ENCODE data around the gene ESR1.

DNA sequence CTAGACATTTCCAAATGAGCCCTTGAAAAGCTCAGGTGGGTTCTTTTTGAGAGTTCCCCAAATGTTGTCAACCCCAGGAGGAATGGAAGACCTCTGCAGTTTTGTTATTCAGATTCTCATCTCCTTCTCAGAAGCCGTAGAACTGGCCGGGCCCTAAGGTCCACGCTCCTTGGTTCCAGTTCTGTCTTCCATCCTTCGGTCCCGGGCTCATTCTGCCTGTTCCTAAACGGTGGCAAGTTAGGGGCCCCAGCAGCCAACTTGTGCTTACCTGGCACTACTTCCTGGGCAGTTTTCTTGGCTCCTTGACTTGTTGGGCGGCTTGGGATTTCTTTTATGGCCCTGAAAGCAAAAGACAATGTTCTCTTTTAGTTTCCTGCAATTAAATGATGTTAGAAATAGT, 6.4 kb downstream of the ESR1 start:
- TF ChIP-seq, protein P1, sequence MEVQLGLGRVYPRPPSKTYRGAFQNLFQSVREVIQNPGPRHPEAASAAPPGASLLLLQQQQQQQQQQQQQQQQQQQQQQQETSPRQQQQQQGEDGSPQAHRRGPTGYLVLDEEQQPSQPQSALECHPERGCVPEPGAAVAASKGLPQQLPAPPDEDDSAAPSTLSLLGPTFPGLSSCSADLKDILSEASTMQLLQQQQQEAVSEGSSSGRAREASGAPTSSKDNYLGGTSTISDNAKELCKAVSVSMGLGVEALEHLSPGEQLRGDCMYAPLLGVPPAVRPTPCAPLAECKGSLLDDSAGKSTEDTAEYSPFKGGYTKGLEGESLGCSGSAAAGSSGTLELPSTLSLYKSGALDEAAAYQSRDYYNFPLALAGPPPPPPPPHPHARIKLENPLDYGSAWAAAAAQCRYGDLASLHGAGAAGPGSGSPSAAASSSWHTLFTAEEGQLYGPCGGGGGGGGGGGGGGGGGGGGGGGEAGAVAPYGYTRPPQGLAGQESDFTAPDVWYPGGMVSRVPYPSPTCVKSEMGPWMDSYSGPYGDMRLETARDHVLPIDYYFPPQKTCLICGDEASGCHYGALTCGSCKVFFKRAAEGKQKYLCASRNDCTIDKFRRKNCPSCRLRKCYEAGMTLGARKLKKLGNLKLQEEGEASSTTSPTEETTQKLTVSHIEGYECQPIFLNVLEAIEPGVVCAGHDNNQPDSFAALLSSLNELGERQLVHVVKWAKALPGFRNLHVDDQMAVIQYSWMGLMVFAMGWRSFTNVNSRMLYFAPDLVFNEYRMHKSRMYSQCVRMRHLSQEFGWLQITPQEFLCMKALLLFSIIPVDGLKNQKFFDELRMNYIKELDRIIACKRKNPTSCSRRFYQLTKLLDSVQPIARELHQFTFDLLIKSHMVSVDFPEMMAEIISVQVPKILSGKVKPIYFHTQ (CRISPR knock-in tag; IDR thresholded peaks at IDR 0.05) = no peak
- TF ChIP-seq, protein P2, sequence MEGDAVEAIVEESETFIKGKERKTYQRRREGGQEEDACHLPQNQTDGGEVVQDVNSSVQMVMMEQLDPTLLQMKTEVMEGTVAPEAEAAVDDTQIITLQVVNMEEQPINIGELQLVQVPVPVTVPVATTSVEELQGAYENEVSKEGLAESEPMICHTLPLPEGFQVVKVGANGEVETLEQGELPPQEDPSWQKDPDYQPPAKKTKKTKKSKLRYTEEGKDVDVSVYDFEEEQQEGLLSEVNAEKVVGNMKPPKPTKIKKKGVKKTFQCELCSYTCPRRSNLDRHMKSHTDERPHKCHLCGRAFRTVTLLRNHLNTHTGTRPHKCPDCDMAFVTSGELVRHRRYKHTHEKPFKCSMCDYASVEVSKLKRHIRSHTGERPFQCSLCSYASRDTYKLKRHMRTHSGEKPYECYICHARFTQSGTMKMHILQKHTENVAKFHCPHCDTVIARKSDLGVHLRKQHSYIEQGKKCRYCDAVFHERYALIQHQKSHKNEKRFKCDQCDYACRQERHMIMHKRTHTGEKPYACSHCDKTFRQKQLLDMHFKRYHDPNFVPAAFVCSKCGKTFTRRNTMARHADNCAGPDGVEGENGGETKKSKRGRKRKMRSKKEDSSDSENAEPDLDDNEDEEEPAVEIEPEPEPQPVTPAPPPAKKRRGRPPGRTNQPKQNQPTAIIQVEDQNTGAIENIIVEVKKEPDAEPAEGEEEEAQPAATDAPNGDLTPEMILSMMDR (IDR thresholded peaks at IDR 0.05) = no peak
